ENCODE results near the gene KDM4C. TPM values are rescaled to one million over a fixed set of nuclear protein-coding genes. Genes with fewer than 3 reads are reported as not detected.

The KDM4C gene
- total and polyA plus RNA-seq, 2 of the 13 experiments (the other 11 are each of a cell fraction or from before 2014, with no cell fraction given), result 19.4 to 23.6 TPM

GRCh38 chr9:6758498-6759184, 868 bp downstream of the KDM4C start (continued):
- TF ChIP-seq ARID4A (CRISPR knock-in tag; IDR thresholded peaks at IDR 0.05; ENCODE audit: borderline replicate concordance) (no peak), SNRNP70 (IDR thresholded peaks at IDR 0.05; ENCODE audit: low read depth, low read length) (no peak), HIC2 (CRISPR knock-in tag; IDR thresholded peaks at IDR 0.05; ENCODE audit: low read depth) (no peak), SALL1 (CRISPR knock-in tag; IDR thresholded peaks at IDR 0.05) (no peak), SYNCRIP (IDR thresholded peaks at IDR 0.05; ENCODE audit: insufficient read depth, low read depth, low read length) (no peak), ZNF644 (CRISPR knock-in tag; IDR thresholded peaks at IDR 0.05; ENCODE audit: low read depth) (no peak), ZNF614 (CRISPR knock-in tag; IDR thresholded peaks at IDR 0.05; ENCODE audit: borderline replicate concordance) (peak; percentile 14; the same call in 1 of the 2 replicates), ZNF282 (IDR thresholded peaks at IDR 0.05; ENCODE audit: partially characterized antibody) (no peak), PTBP1 (IDR thresholded peaks at IDR 0.05; ENCODE audit: low read depth, low read length, poor library complexity, severe bottlenecking) (peak; percentile 31), CBFB (CRISPR knock-in tag; IDR thresholded peaks at IDR 0.05) (no peak), TRIM22 (IDR thresholded peaks at IDR 0.05) (no peak), ZFY (CRISPR knock-in tag; IDR thresholded peaks at IDR 0.05) (no peak), TOE1 (CRISPR knock-in tag; IDR thresholded peaks at IDR 0.05) (no peak), BATF2 (CRISPR knock-in tag; IDR thresholded peaks at IDR 0.05) (0 out of 2 replicates have a peak, but pooled peaks have one; percentile 48), RBM22 (optimal IDR thresholded peaks at IDR 0.05; ENCODE audit: low read length) (no peak), ZNF563 (CRISPR knock-in tag; IDR thresholded peaks at IDR 0.05) (no peak), ZNF710 (CRISPR knock-in tag; IDR thresholded peaks at IDR 0.05; ENCODE audit: borderline replicate concordance) (no peak), ZNF232 (CRISPR knock-in tag; IDR thresholded peaks at IDR 0.05; ENCODE audit: borderline replicate concordance) (no peak), NR0B2 (CRISPR knock-in tag; IDR thresholded peaks at IDR 0.05) (no peak)
